Stomach (tissue), 4 donors: ENCODE results near the gene ARHGAP15.

ENCODE experiments used
- CTCF ChIP-seq, 7 experiments: fragments of 450-650 bp in 4 of 7; fragments of 200-600 bp in 3 of 7; sonication (generic) in 3 of 7; IDR thresholded peaks; one replicate each; pipeline ENCODE4 v1.5.1; 2016 to 2019; ENCODE audit warnings: antibody characterized with exemption in 7 of 7, control low read depth in 2 of 7, mild to moderate bottlenecking in 1 of 7
- POLR2A ChIP-seq, 4 donors: fragments of 450-650 bp; IDR thresholded peaks; one replicate each; pipeline ENCODE4 v1.6.1; 2016; ENCODE audit warnings: antibody characterized with exemption in 4 of 4, control low read depth in 2 of 4, mild to moderate bottlenecking in 1 of 4, moderate library complexity in 1 of 4
- POLR2AphosphoS5 ChIP-seq, 3 donors: sonication (generic); formaldehyde crosslinking; IDR thresholded peaks; one replicate each; pipeline ENCODE4 v1.6.1; 2016; ENCODE audit warnings: antibody characterized with exemption in 3 of 3

GRCh38 chr2:143696651-143697050, 567.4 kb downstream of the ARHGAP15 start:
- TF ChIP-seq POLR2AphosphoS5 (IDR thresholded peaks at IDR 0.05) (no peak), CTCF (IDR thresholded peaks at IDR 0.05) (no peak), POLR2A (IDR thresholded peaks at IDR 0.05) (no peak)
